ENCODE data around the gene ALOXE3.

Gene ALOXE3

DNA sequence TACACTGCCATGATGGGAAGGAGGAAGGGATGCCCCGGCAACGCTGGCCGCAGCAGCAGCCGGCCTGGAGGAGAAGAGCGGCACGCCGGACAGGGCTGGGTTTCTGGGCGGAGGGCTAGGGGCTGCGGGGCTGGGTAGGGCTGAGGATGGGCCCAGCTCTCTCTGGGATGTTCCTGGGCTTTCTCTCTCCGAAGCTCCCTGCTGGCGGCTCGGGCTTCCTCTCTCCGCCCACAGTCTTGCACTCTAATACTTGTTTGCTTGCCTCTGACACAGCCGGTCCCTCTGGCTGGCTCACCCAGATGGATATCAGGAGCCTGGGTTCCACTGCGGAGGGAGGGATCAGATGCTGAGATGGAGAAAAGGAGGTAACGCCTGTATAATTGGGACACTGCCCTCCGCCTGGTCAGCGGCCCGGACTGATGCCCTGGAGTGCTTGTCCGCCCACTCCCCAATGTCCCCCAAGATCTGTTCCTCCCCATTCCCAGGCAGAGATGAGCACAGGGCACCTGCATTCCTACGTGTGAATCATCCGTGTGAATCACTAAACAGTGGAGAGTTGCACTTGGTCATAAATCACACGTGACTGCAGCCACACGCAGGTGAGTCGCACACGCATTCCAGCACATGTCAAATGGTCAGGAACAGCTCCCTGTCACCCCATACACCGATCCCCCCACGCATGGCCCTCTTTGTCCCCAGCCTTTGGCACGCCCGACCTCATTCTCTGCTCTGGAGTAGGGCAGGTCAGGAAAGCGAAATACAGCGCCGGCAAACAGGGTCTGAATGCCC is at the start of gene ALOXE3:
Gene ALOXE3 (minus strand): TSS at position 535 of the 789 bp plus-strand sequence. CDS start 524 bp downstream, at position 11.
- DNase-seq = no peak

DNA sequence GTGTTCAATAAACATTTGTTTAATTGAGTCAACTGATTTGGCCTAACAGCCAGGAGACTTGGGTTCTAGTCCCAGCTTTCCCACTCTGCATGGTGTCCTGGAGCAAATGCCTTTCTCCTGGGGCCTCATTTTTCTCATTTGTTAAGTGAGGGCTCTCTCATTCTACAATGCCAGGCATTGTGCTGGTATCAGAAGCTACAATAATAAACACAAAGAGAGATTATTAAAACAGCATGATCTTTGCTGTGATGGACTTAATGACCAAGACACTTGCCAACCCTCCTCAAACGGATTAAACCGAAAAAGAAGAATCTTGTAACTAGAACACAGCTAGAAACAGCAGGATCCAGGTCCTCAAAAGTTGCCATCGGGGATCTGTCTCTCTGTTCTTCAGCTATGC is 49.2 kb upstream of the ALOXE3 start:
- H3K27ac ChIP-seq (ENCODE audit: low read length) = no peak overlapping the region
- no peaks in the 10 kb centered on the region for H4K20me1 ChIP-seq (ENCODE audit: insufficient read depth, low read length)
- H3K4me1 ChIP-seq (ENCODE audit: low read length) = peaks cover 13% of the 10 kb centered on the region
- no peak overlapping the region for H3K9ac ChIP-seq (ENCODE audit: low read length)
- H3K9me3 ChIP-seq (replicated peaks; ENCODE audit: insufficient read depth, low read length) = no peaks in the 10 kb centered on the region
- no peak overlapping the region for H3K4me2 ChIP-seq (ENCODE audit: low read depth, low read length)
- H3K4me3 ChIP-seq (ENCODE audit: low read length) = no peak overlapping the region
- H3K27me3 ChIP-seq (replicated peaks; ENCODE audit: insufficient read depth, low read length) = no peaks in the 10 kb centered on the region
- no peak overlapping the region for H2AFZ ChIP-seq (ENCODE audit: low read length)
- TF ChIP-seq EZH2phosphoT487 (IDR thresholded peaks at IDR 0.05; ENCODE audit: low read length) = no peak
- H3K79me2 ChIP-seq (ENCODE audit: low read length) = peaks cover 7% of the 10 kb centered on the region
- no peaks in the 10 kb centered on the region for H3K9me2 ChIP-seq (replicated peaks; ENCODE audit: insufficient read depth, low read length)
- peaks cover 7% of the 10 kb centered on the region for H3F3A ChIP-seq (ENCODE audit: insufficient read depth, low read length)
- no peak for DNase-seq
- H3K36me3 ChIP-seq (replicated peaks; ENCODE audit: insufficient read depth, low read length) = no peaks in the 10 kb centered on the region

More for the DNA sequence above, at the start of gene ALOXE3:
- H3K9ac ChIP-seq (ENCODE audit: low read length) = peak within 1 kb of the TSS; percentile 51; the same call in 1 of the 2 replicates
- H3K9me2 ChIP-seq (replicated peaks; ENCODE audit: insufficient read depth, low read length) = no peaks in the 10 kb centered on the region
- H3K79me2 ChIP-seq (ENCODE audit: low read length) = no peaks in the 10 kb centered on the region
- H3K4me3 ChIP-seq (ENCODE audit: low read length) = peak within 1 kb of the TSS; percentile 85
- peak within 1 kb of the TSS; percentile 99 for H3K4me2 ChIP-seq (ENCODE audit: low read depth, low read length)
- H3K9me3 ChIP-seq (replicated peaks; ENCODE audit: insufficient read depth, low read length) = no peaks in the 10 kb centered on the region
- TF ChIP-seq EZH2 (optimal IDR thresholded peaks at IDR 0.05; ENCODE audit: low read depth, low read length) (no peak), EZH2phosphoT487 (IDR thresholded peaks at IDR 0.05; ENCODE audit: low read length) (no peak)
- TF ChIP-seq, protein P1, sequence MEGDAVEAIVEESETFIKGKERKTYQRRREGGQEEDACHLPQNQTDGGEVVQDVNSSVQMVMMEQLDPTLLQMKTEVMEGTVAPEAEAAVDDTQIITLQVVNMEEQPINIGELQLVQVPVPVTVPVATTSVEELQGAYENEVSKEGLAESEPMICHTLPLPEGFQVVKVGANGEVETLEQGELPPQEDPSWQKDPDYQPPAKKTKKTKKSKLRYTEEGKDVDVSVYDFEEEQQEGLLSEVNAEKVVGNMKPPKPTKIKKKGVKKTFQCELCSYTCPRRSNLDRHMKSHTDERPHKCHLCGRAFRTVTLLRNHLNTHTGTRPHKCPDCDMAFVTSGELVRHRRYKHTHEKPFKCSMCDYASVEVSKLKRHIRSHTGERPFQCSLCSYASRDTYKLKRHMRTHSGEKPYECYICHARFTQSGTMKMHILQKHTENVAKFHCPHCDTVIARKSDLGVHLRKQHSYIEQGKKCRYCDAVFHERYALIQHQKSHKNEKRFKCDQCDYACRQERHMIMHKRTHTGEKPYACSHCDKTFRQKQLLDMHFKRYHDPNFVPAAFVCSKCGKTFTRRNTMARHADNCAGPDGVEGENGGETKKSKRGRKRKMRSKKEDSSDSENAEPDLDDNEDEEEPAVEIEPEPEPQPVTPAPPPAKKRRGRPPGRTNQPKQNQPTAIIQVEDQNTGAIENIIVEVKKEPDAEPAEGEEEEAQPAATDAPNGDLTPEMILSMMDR (IDR thresholded peaks at IDR 0.05; ENCODE audit: low read length) = no peak
- H4K20me1 ChIP-seq (ENCODE audit: insufficient read depth, low read length) = no peaks in the 10 kb centered on the region; the same call in 1 of the 2 replicates
- no peaks in the 10 kb centered on the region for H3K4me1 ChIP-seq (ENCODE audit: low read length)
- H3K27ac ChIP-seq (ENCODE audit: low read length) = peak within 1 kb of the TSS; percentile 63; the same call in 1 of the 2 replicates
- peaks cover 35% of the 10 kb centered on the region for H3F3A ChIP-seq (ENCODE audit: insufficient read depth, low read length)
- peak within 1 kb of the TSS; percentile 85 for H2AFZ ChIP-seq (ENCODE audit: low read length)
- no peaks in the 10 kb centered on the region for H3K36me3 ChIP-seq (replicated peaks; ENCODE audit: insufficient read depth, low read length)
- H3K27me3 ChIP-seq (replicated peaks; ENCODE audit: insufficient read depth, low read length) = peaks cover 50% of the 10 kb centered on the region

DNA sequence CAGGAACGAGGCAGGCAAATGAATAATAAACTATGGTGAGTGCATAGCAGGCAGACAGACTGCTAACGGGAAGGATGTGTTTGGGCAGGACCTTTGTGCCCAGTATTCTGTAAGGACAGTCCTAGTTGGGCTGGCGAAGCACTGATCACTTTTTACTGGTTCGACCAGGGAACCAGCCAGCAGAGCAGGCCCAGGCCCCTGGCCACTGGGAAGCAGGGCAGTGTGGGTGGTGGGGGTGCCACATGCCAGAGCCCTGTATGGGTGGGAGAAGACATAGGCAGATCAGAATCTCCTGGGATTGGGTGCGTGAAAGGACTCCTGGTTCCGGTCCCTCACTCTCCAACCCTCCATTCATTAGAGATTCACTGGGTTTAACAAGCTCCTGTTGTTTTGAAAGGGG is 48.4 kb upstream of the ALOXE3 start:
- no peak for DNase-seq
- Histone ChIP-seq H2AFZ (ENCODE audit: low read length) (no peak overlapping the region), H3K27ac (ENCODE audit: low read length) (no peak overlapping the region), H3K4me3 (ENCODE audit: low read length) (no peak overlapping the region), H3K9ac (ENCODE audit: low read length) (no peak overlapping the region), H3F3A (ENCODE audit: insufficient read depth, low read length) (peaks cover 8% of the 10 kb centered on the region; the same call in 1 of the 2 replicates), H3K27me3 (replicated peaks; ENCODE audit: insufficient read depth, low read length) (no peaks in the 10 kb centered on the region), H3K4me1 (ENCODE audit: low read length) (peaks cover 11% of the 10 kb centered on the region), H3K36me3 (replicated peaks; ENCODE audit: insufficient read depth, low read length) (no peaks in the 10 kb centered on the region), H3K9me2 (replicated peaks; ENCODE audit: insufficient read depth, low read length) (no peaks in the 10 kb centered on the region), H4K20me1 (ENCODE audit: insufficient read depth, low read length) (no peaks in the 10 kb centered on the region), H3K4me2 (ENCODE audit: low read depth, low read length) (no peak overlapping the region), H3K79me2 (ENCODE audit: low read length) (peaks cover 15% of the 10 kb centered on the region), H3K9me3 (replicated peaks; ENCODE audit: insufficient read depth, low read length) (no peaks in the 10 kb centered on the region)
- TF ChIP-seq EZH2phosphoT487 (IDR thresholded peaks at IDR 0.05; ENCODE audit: low read length) = no peak
- no peak for TF ChIP-seq EZH2 (optimal IDR thresholded peaks at IDR 0.05; ENCODE audit: low read depth, low read length)
- TF ChIP-seq, protein P1 (IDR thresholded peaks at IDR 0.05; ENCODE audit: low read length) = no peak

DNA sequence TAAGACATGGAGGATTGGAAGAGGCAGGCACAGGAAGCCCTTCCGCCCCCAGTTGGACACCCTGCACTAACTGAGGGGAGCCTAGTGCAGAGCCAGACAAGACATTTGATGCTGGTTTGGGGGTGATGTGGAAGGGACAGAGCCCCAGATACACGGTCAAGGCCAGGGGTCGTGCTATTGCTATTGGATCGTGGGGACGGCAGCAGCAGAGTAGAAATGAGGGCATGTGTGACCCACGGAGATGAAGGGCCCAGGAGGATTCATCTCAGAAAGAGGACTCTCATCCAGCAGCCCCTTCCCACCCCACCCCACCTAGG is 46.5 kb upstream of the ALOXE3 start:
- TF ChIP-seq, protein P1 (IDR thresholded peaks at IDR 0.05; ENCODE audit: low read length) = no peak
- TF ChIP-seq EZH2 (optimal IDR thresholded peaks at IDR 0.05; ENCODE audit: low read depth, low read length) = no peak
- TF ChIP-seq EZH2phosphoT487 (IDR thresholded peaks at IDR 0.05; ENCODE audit: low read length) = no peak
- no peaks in the 10 kb centered on the region for H3K36me3 ChIP-seq (replicated peaks; ENCODE audit: insufficient read depth, low read length)
- no peak overlapping the region for H3K4me2 ChIP-seq (ENCODE audit: low read depth, low read length)
- no peaks in the 10 kb centered on the region for H3K9me2 ChIP-seq (replicated peaks; ENCODE audit: insufficient read depth, low read length)
- H3K9ac ChIP-seq (ENCODE audit: low read length) = no peak overlapping the region
- H3K27ac ChIP-seq (ENCODE audit: low read length) = no peak overlapping the region
- peaks cover 16% of the 10 kb centered on the region; the same call in 1 of the 2 replicates for H3F3A ChIP-seq (ENCODE audit: insufficient read depth, low read length)
- H3K79me2 ChIP-seq (ENCODE audit: low read length) = peaks cover 27% of the 10 kb centered on the region
- no peaks in the 10 kb centered on the region for H4K20me1 ChIP-seq (ENCODE audit: insufficient read depth, low read length)
- no peak for DNase-seq
- H3K4me3 ChIP-seq (ENCODE audit: low read length) = no peak overlapping the region
- peaks cover 17% of the 10 kb centered on the region for H3K4me1 ChIP-seq (ENCODE audit: low read length)
- no peaks in the 10 kb centered on the region for H3K27me3 ChIP-seq (replicated peaks; ENCODE audit: insufficient read depth, low read length)
- no peak overlapping the region for H2AFZ ChIP-seq (ENCODE audit: low read length)
- no peaks in the 10 kb centered on the region for H3K9me3 ChIP-seq (replicated peaks; ENCODE audit: insufficient read depth, low read length)
